ENCODE results near the gene PRKRIP1.

DNA sequence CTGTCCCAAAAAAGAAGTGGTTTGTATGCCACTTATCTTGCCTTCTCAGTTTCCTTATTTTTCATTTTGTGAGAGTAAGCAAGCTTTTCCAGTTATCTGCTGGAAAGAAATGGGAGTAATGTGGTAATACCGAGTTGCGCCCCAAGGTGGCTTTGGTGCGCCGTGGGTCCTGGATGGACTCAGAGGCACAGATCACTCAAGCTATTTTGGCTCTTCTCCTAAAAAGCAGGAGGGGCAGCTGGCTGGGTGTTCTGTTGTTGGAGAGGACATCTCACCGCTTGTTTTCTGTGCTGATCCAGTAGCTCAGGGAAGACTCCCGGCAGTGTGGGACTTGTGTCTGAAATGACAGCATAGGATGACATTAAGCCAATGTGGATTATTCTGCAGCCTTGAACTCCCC is 16.4 kb downstream of the PRKRIP1 start:
- TF ChIP-seq, protein P1, sequence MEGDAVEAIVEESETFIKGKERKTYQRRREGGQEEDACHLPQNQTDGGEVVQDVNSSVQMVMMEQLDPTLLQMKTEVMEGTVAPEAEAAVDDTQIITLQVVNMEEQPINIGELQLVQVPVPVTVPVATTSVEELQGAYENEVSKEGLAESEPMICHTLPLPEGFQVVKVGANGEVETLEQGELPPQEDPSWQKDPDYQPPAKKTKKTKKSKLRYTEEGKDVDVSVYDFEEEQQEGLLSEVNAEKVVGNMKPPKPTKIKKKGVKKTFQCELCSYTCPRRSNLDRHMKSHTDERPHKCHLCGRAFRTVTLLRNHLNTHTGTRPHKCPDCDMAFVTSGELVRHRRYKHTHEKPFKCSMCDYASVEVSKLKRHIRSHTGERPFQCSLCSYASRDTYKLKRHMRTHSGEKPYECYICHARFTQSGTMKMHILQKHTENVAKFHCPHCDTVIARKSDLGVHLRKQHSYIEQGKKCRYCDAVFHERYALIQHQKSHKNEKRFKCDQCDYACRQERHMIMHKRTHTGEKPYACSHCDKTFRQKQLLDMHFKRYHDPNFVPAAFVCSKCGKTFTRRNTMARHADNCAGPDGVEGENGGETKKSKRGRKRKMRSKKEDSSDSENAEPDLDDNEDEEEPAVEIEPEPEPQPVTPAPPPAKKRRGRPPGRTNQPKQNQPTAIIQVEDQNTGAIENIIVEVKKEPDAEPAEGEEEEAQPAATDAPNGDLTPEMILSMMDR (IDR thresholded peaks at IDR 0.05; ENCODE audit: low read depth, low read length, missing input control): peak; percentile 48
- TF ChIP-seq HNF4G (IDR thresholded peaks at IDR 0.05) (no peak), TAF1 (conservative IDR thresholded peaks at IDR 0.05) (no peak), GABPA (IDR thresholded peaks at IDR 0.05 in 1 of 2, conservative IDR thresholded peaks at IDR 0.05 in 1 of 2) (no peak), SP1 (IDR thresholded peaks at IDR 0.05) (no peak), RAD21 (IDR thresholded peaks at IDR 0.05) (peak; percentile 63 to 80), FOXA1 (IDR thresholded peaks at IDR 0.05) (no peak), JUND (IDR thresholded peaks at IDR 0.05) (no peak), YY1 (IDR thresholded peaks at IDR 0.05) (no peak), HNF4A (conservative IDR thresholded peaks at IDR 0.05) (no peak), NR2F2 (IDR thresholded peaks at IDR 0.05) (no peak)
- TF ChIP-seq, protein P2, sequence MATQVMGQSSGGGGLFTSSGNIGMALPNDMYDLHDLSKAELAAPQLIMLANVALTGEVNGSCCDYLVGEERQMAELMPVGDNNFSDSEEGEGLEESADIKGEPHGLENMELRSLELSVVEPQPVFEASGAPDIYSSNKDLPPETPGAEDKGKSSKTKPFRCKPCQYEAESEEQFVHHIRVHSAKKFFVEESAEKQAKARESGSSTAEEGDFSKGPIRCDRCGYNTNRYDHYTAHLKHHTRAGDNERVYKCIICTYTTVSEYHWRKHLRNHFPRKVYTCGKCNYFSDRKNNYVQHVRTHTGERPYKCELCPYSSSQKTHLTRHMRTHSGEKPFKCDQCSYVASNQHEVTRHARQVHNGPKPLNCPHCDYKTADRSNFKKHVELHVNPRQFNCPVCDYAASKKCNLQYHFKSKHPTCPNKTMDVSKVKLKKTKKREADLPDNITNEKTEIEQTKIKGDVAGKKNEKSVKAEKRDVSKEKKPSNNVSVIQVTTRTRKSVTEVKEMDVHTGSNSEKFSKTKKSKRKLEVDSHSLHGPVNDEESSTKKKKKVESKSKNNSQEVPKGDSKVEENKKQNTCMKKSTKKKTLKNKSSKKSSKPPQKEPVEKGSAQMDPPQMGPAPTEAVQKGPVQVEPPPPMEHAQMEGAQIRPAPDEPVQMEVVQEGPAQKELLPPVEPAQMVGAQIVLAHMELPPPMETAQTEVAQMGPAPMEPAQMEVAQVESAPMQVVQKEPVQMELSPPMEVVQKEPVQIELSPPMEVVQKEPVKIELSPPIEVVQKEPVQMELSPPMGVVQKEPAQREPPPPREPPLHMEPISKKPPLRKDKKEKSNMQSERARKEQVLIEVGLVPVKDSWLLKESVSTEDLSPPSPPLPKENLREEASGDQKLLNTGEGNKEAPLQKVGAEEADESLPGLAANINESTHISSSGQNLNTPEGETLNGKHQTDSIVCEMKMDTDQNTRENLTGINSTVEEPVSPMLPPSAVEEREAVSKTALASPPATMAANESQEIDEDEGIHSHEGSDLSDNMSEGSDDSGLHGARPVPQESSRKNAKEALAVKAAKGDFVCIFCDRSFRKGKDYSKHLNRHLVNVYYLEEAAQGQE (IDR thresholded peaks at IDR 0.05): no peak
- TF ChIP-seq, protein P3, sequence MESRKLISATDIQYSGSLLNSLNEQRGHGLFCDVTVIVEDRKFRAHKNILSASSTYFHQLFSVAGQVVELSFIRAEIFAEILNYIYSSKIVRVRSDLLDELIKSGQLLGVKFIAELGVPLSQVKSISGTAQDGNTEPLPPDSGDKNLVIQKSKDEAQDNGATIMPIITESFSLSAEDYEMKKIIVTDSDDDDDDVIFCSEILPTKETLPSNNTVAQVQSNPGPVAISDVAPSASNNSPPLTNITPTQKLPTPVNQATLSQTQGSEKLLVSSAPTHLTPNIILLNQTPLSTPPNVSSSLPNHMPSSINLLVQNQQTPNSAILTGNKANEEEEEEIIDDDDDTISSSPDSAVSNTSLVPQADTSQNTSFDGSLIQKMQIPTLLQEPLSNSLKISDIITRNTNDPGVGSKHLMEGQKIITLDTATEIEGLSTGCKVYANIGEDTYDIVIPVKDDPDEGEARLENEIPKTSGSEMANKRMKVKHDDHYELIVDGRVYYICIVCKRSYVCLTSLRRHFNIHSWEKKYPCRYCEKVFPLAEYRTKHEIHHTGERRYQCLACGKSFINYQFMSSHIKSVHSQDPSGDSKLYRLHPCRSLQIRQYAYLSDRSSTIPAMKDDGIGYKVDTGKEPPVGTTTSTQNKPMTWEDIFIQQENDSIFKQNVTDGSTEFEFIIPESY (IDR thresholded peaks at IDR 0.05): no peak
- TF ChIP-seq, protein P4, sequence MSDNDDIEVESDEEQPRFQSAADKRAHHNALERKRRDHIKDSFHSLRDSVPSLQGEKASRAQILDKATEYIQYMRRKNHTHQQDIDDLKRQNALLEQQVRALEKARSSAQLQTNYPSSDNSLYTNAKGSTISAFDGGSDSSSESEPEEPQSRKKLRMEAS (IDR thresholded peaks at IDR 0.05): no peak

All from liver (tissue), 3 donors.